ENCODE results near the gene LMX1B.

GRCh38 chr9:126618190-126618584 lies 4.5 kb downstream of the LMX1B start:
- no peak for TF ChIP-seq CTCF (IDR thresholded peaks at IDR 0.05)
- TF ChIP-seq MEF2A (IDR thresholded peaks at IDR 0.05; ENCODE audit: borderline replicate concordance, low read depth): no peak
- no peak for TF ChIP-seq TAF1 (IDR thresholded peaks at IDR 0.05; ENCODE audit: borderline replicate concordance, low read depth, low read length)
- no peak for TF ChIP-seq EP300 (IDR thresholded peaks at IDR 0.05; ENCODE audit: borderline replicate concordance in 1 of 2, low read depth in 1 of 2, low read length in 1 of 2)

All from SK-N-SH (cell line).